Daoy (cell line): ENCODE results near the gene SHROOM1. TPM values are rescaled to one million over a fixed set of nuclear protein-coding genes. Genes with fewer than 3 reads are reported as not detected.
"Not testable (repeated sequence)": the region's sequence is repeated elsewhere in the genome, so short reads cannot be mapped to it uniquely, and the experiment has no call there.

ENCODE experiments used
- DNase-seq: peaks from one replicate; pipeline ENCODE4 v3.0.0-alpha.2; 2015; ENCODE audit warnings: low read depth
- total RNA-seq: library from RNA; depleted of rRNA; stranded (reverse); fragments of >200 nt; shearing (Covaris generic); gene quantifications from 2 replicates; pipeline ENCODE4 v1.2.3, GENCODE V29; 2014

The SHROOM1 gene
- total RNA-seq, 1 experiment from 2014 or later = 8.2 TPM

- DNase-seq = not testable (repeated sequence)
These were observed 23.7 kb downstream of the SHROOM1 start for GRCh38 chr5:132806804-132807162.

- DNase-seq = not testable (repeated sequence)
These were observed 24.6 kb downstream of the SHROOM1 start for GRCh38 chr5:132805872-132806271.

GRCh38 chr5:132804219-132804618 is 26.2 kb downstream of the SHROOM1 start:
- not testable (repeated sequence) for DNase-seq

- not testable (repeated sequence) for DNase-seq
These were observed 27.8 kb downstream of the SHROOM1 start for GRCh38 chr5:132802685-132803066.

- DNase-seq = no peak
These were observed 28.3 kb downstream of the SHROOM1 start for GRCh38 chr5:132802044-132802684.

- no peak for DNase-seq
These were observed 29.9 kb downstream of the SHROOM1 start for GRCh38 chr5:132800545-132800944.

- no peak for DNase-seq
These were observed 31.1 kb downstream of the SHROOM1 start for GRCh38 chr5:132799392-132799791.

- DNase-seq = no peak
These were observed 32.8 kb downstream of the SHROOM1 start for GRCh38 chr5:132797651-132798050.

- DNase-seq = no peak
These were observed 39.4 kb downstream of the SHROOM1 start for GRCh38 chr5:132791026-132791425.

GRCh38 chr5:132790201-132790865 is 40.1 kb downstream of the SHROOM1 start:
- no peak for DNase-seq

GRCh38 chr5:132788990-132789886 is 41.2 kb downstream of the SHROOM1 start:
- DNase-seq = no peak

GRCh38 chr5:132788508-132788907 is 41.9 kb downstream of the SHROOM1 start:
- DNase-seq = no peak

- no peak for DNase-seq
These were observed 43.4 kb downstream of the SHROOM1 start for GRCh38 chr5:132787076-132787475.

GRCh38 chr5:132785864-132786263 is 44.6 kb downstream of the SHROOM1 start:
- DNase-seq = no peak

GRCh38 chr5:132785365-132785764 is 45.1 kb downstream of the SHROOM1 start:
- no peak for DNase-seq

GRCh38 chr5:132782101-132782500 is 48.3 kb downstream of the SHROOM1 start:
- DNase-seq = peak; percentile 68

- DNase-seq = no peak
These were observed 49.4 kb downstream of the SHROOM1 start for GRCh38 chr5:132781029-132781428.

- no peak for DNase-seq
These were observed 49.9 kb downstream of the SHROOM1 start for GRCh38 chr5:132780577-132780976.

GRCh38 chr5:132779961-132780360 is 50.5 kb downstream of the SHROOM1 start:
- no peak for DNase-seq

- no peak for DNase-seq
These were observed 51.6 kb downstream of the SHROOM1 start for GRCh38 chr5:132778856-132779255.

GRCh38 chr5:132778129-132778528 is 52.3 kb downstream of the SHROOM1 start:
- DNase-seq = no peak

- DNase-seq = peak; percentile 63
These were observed 53.0 kb downstream of the SHROOM1 start, which contains the start of gene SEPTIN8 for GRCh38 chr5:132777209-132778069. Gene SEPTIN8 (minus strand): TSS chr5:132777239. CDS start chr5:132777137, 102 bp downstream.
